Spleen (tissue), 7 donors: ENCODE data around the gene ALDH9A1.

ENCODE experiments used
- CTCF ChIP-seq, 11 experiments: fragments of 200-600 bp in 7 of 11; fragments of 450-650 bp in 4 of 11; sonication (generic) in 4 of 11; IDR thresholded peaks in 8 of 11; conservative IDR thresholded peaks in 3 of 11; 1 replicate in 7 of 11; 2 replicates in 4 of 11; pipeline versions ENCODE4 v1.4.0 to v1.8.0; 2016 to 2021; ENCODE audit warnings: antibody characterized with exemption in 11 of 11, inconsistent platforms in 4 of 11, mild to moderate bottlenecking in 1 of 11
- POLR2AphosphoS5 ChIP-seq, 3 donors: sonication (generic); formaldehyde crosslinking; IDR thresholded peaks; one replicate each; pipeline ENCODE4 v1.5.1; 2017; ENCODE audit warnings: antibody characterized with exemption in 3 of 3
- donor health status: DM: no; HTN: no; CAD: no; lungs with moderate emphysema.
- donor health status: DM: no; HTN: no; CAD: no.
- donor health status: DM: no; HTN: no; CAD: no.

DNA sequence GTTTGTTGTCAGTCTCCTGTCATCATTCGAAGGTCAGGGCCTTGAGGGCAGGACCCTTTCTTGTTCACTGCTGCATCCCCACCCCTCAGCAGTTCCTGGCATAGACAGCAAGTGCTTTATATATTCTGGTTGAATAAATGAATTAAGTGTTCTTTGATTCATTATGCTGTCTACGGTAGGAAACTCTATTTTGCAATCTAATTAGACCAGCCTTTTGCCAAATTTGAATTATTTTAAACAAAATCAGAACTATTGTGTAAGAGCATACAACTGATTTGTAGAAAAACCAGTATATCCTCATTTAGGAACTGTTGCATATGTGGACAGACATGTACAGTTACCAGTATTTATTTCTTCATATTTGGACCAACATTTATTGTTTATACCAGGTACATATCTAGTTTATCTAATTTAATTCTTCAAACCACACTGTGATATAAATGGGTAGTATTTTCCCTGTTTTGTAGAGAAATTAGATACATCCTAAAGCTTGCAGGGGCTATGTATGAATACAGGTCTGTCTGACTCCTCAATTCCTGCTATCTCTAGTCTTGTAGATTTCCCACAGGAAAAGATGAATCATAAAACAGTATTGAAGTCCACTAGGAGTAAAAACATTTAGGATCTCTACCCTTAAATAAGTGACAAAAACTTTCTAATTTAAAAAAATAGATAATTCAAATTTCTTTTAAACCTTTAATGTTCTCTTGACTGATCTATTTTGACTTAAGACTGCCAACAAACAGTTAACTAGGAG is 57.0 kb downstream of the ALDH9A1 start:
- no peak for TF ChIP-seq CTCF (IDR thresholded peaks at IDR 0.05 in 8 of 11, conservative IDR thresholded peaks at IDR 0.05 in 3 of 11)
- TF ChIP-seq POLR2AphosphoS5 (IDR thresholded peaks at IDR 0.05) = no peak
